Measurements from ENCODE around the gene OR4C11.

DNA sequence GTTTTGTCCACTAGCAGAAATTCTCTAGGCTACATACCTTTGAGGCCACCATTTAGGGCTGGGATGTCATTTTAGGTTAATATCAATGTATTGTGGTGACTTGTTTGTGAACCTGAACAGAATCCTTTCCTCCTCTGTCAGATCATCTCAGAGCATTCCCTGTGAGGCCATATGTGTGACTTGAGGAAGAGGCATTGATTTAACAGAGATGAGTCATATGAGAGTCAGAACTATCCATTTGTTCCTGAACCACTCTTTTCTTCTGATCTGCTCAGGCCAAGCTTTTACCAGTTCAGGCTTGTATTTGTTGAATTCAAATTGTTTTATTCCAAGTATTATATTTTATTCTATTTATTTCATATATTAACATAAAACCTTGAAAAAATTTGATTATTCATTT, 47.7 kb upstream of the OR4C11 start:
- TF ChIP-seq, protein P1, sequence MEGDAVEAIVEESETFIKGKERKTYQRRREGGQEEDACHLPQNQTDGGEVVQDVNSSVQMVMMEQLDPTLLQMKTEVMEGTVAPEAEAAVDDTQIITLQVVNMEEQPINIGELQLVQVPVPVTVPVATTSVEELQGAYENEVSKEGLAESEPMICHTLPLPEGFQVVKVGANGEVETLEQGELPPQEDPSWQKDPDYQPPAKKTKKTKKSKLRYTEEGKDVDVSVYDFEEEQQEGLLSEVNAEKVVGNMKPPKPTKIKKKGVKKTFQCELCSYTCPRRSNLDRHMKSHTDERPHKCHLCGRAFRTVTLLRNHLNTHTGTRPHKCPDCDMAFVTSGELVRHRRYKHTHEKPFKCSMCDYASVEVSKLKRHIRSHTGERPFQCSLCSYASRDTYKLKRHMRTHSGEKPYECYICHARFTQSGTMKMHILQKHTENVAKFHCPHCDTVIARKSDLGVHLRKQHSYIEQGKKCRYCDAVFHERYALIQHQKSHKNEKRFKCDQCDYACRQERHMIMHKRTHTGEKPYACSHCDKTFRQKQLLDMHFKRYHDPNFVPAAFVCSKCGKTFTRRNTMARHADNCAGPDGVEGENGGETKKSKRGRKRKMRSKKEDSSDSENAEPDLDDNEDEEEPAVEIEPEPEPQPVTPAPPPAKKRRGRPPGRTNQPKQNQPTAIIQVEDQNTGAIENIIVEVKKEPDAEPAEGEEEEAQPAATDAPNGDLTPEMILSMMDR (IDR thresholded peaks at IDR 0.05), result no peak
- TF ChIP-seq POLR2A (IDR thresholded peaks at IDR 0.05), result no peak

Data from breast epithelium (tissue), 3 donors.